Measurements from ENCODE around the gene NOS3. TPM values are rescaled to one million over a fixed set of nuclear protein-coding genes. Genes with fewer than 3 reads are reported as not detected.
A peak's percentile ranks its signal among the peaks of the same experiment; 100 is the strongest.

Gene NOS3
- total RNA-seq, 6 donors from 2014 or later: 3.1 to 95.3 (median 16.2) TPM

DNA sequence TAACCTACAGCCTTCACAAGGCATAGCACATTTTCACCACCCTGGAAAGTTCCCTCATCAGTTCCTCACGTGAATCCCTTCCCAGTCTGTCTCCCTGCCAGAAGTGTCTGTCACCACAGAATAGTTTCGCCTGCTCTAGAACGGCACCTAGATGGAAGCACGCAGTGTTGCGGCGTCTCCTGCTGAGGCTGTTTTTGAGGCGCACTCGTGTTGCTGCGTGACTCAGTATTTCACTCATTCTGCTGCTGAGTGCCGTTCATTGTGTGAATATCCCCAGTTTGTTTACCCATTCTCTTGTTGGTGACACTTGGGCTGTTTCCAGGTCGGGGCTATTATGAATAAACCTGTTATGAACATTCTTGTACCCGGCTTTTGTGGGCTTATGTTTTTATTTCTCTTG lies 12.8 kb downstream of the NOS3 start:
- H3K9me3 ChIP-seq: no peaks in the 10 kb centered on the region
- ATAC-seq (ENCODE audit: low FRiP score in 2 of 2): no peak
- H3K4me1 ChIP-seq: peaks cover 15 to 21% (median 18%) of the 10 kb centered on the region in 4 donors
- H3K27ac ChIP-seq: no peak overlapping the region
- TF ChIP-seq, protein P1, sequence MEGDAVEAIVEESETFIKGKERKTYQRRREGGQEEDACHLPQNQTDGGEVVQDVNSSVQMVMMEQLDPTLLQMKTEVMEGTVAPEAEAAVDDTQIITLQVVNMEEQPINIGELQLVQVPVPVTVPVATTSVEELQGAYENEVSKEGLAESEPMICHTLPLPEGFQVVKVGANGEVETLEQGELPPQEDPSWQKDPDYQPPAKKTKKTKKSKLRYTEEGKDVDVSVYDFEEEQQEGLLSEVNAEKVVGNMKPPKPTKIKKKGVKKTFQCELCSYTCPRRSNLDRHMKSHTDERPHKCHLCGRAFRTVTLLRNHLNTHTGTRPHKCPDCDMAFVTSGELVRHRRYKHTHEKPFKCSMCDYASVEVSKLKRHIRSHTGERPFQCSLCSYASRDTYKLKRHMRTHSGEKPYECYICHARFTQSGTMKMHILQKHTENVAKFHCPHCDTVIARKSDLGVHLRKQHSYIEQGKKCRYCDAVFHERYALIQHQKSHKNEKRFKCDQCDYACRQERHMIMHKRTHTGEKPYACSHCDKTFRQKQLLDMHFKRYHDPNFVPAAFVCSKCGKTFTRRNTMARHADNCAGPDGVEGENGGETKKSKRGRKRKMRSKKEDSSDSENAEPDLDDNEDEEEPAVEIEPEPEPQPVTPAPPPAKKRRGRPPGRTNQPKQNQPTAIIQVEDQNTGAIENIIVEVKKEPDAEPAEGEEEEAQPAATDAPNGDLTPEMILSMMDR (IDR thresholded peaks at IDR 0.05): no peak
- no peak for TF ChIP-seq POLR2A (IDR thresholded peaks at IDR 0.05)
- TF ChIP-seq POLR2AphosphoS5 (IDR thresholded peaks at IDR 0.05): no peak
- no peak for TF ChIP-seq EP300 (IDR thresholded peaks at IDR 0.05)
- WGBS, 2 donors: 55 to 67% methylated on average over 12 of the region's 12 CpGs
- DNase-seq: peak in 1 of 2 donors; percentile 53
- no peak overlapping the region for H3K4me3 ChIP-seq
- no peaks in the 10 kb centered on the region for H3K27me3 ChIP-seq
- peaks cover 0 to 24% (median 0%) of the 10 kb centered on the region in 4 donors for H3K36me3 ChIP-seq

DNA sequence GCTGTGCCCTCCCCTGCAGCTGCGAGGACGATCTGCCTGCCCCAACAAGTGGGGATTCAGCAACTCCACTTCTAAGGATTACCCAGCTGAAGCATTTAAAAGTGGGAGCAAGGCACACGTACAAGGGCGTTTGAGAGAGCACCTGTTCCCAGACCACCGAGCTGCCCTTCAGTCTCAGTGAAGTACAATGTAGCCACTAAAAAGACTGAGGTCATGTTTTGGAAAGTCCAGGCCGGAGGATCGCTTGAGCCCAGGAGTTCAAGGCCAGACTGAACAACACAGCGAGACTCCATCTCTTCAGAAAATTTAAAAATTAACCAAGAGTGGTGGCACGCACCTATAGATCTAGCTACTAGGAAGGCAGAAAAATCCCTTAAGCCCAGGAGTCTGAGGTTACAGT lies 14.7 kb downstream of the NOS3 start:
- H3K36me3 ChIP-seq: peaks cover 0 to 15% (median 0%) of the 10 kb centered on the region in 4 donors
- TF ChIP-seq POLR2A (IDR thresholded peaks at IDR 0.05) (no peak), EP300 (IDR thresholded peaks at IDR 0.05) (no peak), POLR2AphosphoS5 (IDR thresholded peaks at IDR 0.05) (no peak)
- TF ChIP-seq, protein P1 (IDR thresholded peaks at IDR 0.05): no peak
- no peaks in the 10 kb centered on the region for H3K9me3 ChIP-seq
- H3K27ac ChIP-seq: no peak overlapping the region
- no peak overlapping the region for H3K4me3 ChIP-seq
- 82 to 85% methylated on average over 8 to 9 of the region's 9 CpGs for WGBS, 2 donors
- H3K4me1 ChIP-seq: peaks cover 31 to 38% (median 34%) of the 10 kb centered on the region in 4 donors
- H3K27me3 ChIP-seq: no peaks in the 10 kb centered on the region
- DNase-seq (no peak), ATAC-seq (ENCODE audit: low FRiP score in 2 of 2) (no peak)

DNA sequence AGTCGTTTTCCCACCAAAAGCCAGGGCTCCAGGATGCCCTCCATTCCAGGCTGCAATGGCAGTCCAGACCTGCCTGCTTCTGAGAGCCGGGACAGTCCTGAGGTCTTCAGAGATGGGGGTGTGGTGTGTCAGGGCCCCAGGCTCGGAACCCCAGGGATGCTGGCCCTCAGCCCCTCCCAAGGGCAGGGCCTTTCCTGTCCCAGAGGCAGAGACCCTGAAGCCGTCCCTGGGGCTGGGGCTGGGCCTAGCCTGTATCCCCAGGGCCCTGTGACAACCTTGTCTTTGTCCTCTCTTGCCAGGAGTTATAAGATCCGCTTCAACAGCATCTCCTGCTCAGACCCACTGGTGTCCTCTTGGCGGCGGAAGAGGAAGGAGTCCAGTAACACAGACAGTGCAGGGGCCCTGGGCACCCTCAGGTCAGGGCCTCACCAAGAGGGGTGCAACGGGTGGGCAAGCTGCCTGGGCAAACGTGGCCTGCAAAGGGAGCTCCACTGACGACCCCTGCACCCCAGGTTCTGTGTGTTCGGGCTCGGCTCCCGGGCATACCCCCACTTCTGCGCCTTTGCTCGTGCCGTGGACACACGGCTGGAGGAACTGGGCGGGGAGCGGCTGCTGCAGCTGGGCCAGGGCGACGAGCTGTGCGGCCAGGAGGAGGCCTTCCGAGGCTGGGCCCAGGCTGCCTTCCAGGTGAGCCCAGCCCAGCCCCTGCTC lies 15.9 kb downstream of the NOS3 start:
- Histone ChIP-seq H3K9me3 (no peaks in the 10 kb centered on the region), H3K27ac (peak overlapping the region in 1 of 4 donors; percentile 48), H3K4me3 (no peak overlapping the region), H3K27me3 (no peaks in the 10 kb centered on the region), H3K4me1 (peaks cover 38 to 44% (median 41%) of the 10 kb centered on the region in 4 donors), H3K36me3 (peaks cover 0 to 5% (median 0%) of the 10 kb centered on the region in 4 donors)
- ATAC-seq (ENCODE audit: low FRiP score in 2 of 2): no peak
- TF ChIP-seq, protein P1 (IDR thresholded peaks at IDR 0.05): no peak
- TF ChIP-seq EP300 (IDR thresholded peaks at IDR 0.05): no peak
- no peak for DNase-seq
- 80 to 92% methylated on average over 10 to 17 of the region's 23 CpGs for WGBS, 2 donors

DNA sequence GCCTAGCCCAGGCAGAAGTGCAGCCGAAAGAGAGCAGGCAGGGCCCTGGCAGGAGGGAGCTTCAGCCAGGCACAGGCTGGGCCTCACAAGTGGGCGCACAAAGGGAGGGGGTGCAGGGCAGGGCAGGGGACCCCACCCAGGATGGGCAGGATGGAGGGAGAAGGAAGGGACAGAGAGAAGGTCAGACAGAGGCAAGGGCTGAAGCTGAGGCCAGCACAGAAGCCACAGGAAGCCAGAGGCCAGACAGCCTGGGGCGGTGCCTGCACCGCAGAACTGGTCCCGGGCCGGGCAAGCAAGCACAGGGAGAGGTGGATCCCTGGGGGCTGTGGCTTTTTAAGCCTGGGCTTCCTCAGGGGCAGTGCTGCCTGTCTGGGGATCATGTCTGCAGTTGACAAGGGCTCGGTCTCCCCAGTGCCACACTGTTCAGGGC lies 16.7 kb downstream of the NOS3 start:
- TF ChIP-seq, protein P1 (IDR thresholded peaks at IDR 0.05): no peak
- Histone ChIP-seq H3K36me3 (peaks cover 0 to 5% (median 0%) of the 10 kb centered on the region in 4 donors), H3K4me1 (peaks cover 38 to 52% (median 43%) of the 10 kb centered on the region in 4 donors), H3K9me3 (no peaks in the 10 kb centered on the region), H3K27ac (peak overlapping the region in 2 of 4 donors; percentile 39 to 48), H3K27me3 (no peaks in the 10 kb centered on the region), H3K4me3 (no peak overlapping the region)
- DNase-seq: no peak
- WGBS, 2 donors: 61 to 64% methylated on average over 6 to 7 of the region's 7 CpGs
- peak in 1 of 2 donors; percentile 42 for ATAC-seq (ENCODE audit: low FRiP score in 2 of 2)

DNA sequence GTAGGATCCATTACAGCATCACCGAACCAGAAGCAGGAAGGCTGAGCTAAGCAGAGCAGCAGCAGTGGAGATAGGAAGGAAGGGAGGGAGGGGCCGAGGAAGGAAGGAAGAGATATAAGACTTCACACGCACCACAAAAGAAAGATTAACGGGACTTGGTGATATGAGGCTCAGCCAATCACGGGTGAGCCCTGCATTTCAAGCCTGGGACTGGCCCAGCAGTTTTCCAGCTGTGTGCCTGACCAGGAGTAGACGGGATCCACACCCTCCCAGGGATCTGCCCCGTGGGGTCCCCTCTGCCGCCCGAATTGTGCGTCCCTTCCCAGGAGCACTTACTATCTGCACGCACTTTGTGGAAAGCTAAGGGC lies 17.3 kb downstream of the NOS3 start:
- peak in 1 of 2 donors; percentile 4 for TF ChIP-seq POLR2AphosphoS5 (IDR thresholded peaks at IDR 0.05)
- TF ChIP-seq, protein P1 (IDR thresholded peaks at IDR 0.05): no peak
- peak overlapping the region in 2 of 4 donors; percentile 10 to 28 for H3K27ac ChIP-seq

More for the DNA sequence above, 17.3 kb downstream of the NOS3 start:
- peaks cover 0 to 5% (median 0%) of the 10 kb centered on the region in 4 donors for H3K36me3 ChIP-seq
- peaks cover 0 to 2% (median 0%) of the 10 kb centered on the region in 4 donors for H3K27me3 ChIP-seq
- peak overlapping the region in 3 of 4 donors; percentile 4 to 28 (median 25) for H3K4me3 ChIP-seq
- H3K9me3 ChIP-seq: no peaks in the 10 kb centered on the region
- ATAC-seq (ENCODE audit: low FRiP score in 2 of 2): peak in 1 of 2 donors; percentile 20
- no peak for DNase-seq
- 40 to 43% methylated on average over 11 of the region's 11 CpGs for whole genome bisulfite sequencing, 2 donors
- peaks cover 41 to 57% (median 46%) of the 10 kb centered on the region in 4 donors for H3K4me1 ChIP-seq
